H9 (cell line): ENCODE measurements around the gene PITPNM3. TPM values are rescaled to one million over a fixed set of nuclear protein-coding genes. Genes with fewer than 3 reads are reported as not detected.

ENCODE experiments used
- DNase-seq: peaks from one replicate; pipeline ENCODE4 v3.0.0-alpha.2; 2017
- H2AFZ ChIP-seq: one replicate; pipeline ENCODE4 v1.6.1; 2013; ENCODE audit warnings: mild to moderate bottlenecking, low read length, control low read depth, moderate library complexity
- H2AK5ac ChIP-seq: 2 replicates; pipeline ENCODE4 v1.6.1; 2013; ENCODE audit warnings: low read length, control low read depth, mixed read lengths; ENCODE audit not compliant: insufficient read length
- H2BK120ac ChIP-seq: one replicate; pipeline ENCODE4 v1.6.1; 2013; ENCODE audit warnings: low read depth, mild to moderate bottlenecking, low read length, control low read depth, inconsistent platforms; ENCODE audit not compliant: poor library complexity, severe bottlenecking
- H2BK12ac ChIP-seq: 2 replicates; pipeline ENCODE4 v1.6.1; 2013; ENCODE audit warnings: low read length, control low read depth, mixed read lengths, low read depth; ENCODE audit not compliant: insufficient read length
- H2BK15ac ChIP-seq: 2 replicates; pipeline ENCODE4 v1.6.1; 2013; ENCODE audit warnings: low read depth, low read length, control low read depth
- H2BK20ac ChIP-seq: one replicate; pipeline ENCODE4 v1.6.1; 2013; ENCODE audit warnings: low read depth, mild to moderate bottlenecking, low read length, control low read depth, inconsistent platforms; ENCODE audit not compliant: poor library complexity, severe bottlenecking
- H2BK5ac ChIP-seq: 2 replicates; pipeline ENCODE4 v1.6.1; 2013; ENCODE audit warnings: low read length, control low read depth, mixed read lengths; ENCODE audit not compliant: insufficient read length
- H3K14ac ChIP-seq: 2 replicates; pipeline ENCODE4 v1.6.1; 2013; ENCODE audit warnings: low read length, control low read depth; ENCODE audit not compliant: insufficient read depth
- H3K18ac ChIP-seq: 2 replicates; pipeline ENCODE4 v1.6.1; 2013; ENCODE audit warnings: low read depth, mild to moderate bottlenecking, mixed read lengths, low read length, control low read depth; ENCODE audit not compliant: insufficient read length
- H3K23ac ChIP-seq: 2 replicates; pipeline ENCODE4 v1.6.1; 2013; ENCODE audit warnings: low read length, control low read depth, mixed read lengths, low read depth; ENCODE audit not compliant: insufficient read length
- H3K23me2 ChIP-seq: 2 replicates; pipeline ENCODE4 v1.6.1; 2013; ENCODE audit warnings: low read depth, mild to moderate bottlenecking, mixed read lengths, low read length, control low read depth; ENCODE audit not compliant: insufficient read length, poor library complexity, severe bottlenecking
- H3K27ac ChIP-seq: 2 replicates; pipeline ENCODE4 v1.5.1; 2013; ENCODE audit warnings: low read length, control low read depth, mixed read lengths, low read depth; ENCODE audit not compliant: insufficient read length
- H3K27me3 ChIP-seq: 2 replicates; pipeline ENCODE4 v1.6.1; 2013; ENCODE audit warnings: low read length, control low read depth, inconsistent platforms; ENCODE audit not compliant: insufficient read depth
- H3K4ac ChIP-seq: 2 replicates; pipeline ENCODE4 v1.6.1; 2013; ENCODE audit warnings: low read depth, mild to moderate bottlenecking, control low read depth, inconsistent platforms, low read length, moderate library complexity
- H3K4me1 ChIP-seq: 2 replicates; pipeline ENCODE4 v1.6.1; 2013; ENCODE audit warnings: low read length, control low read depth, inconsistent platforms; ENCODE audit not compliant: insufficient read depth
- H3K4me2 ChIP-seq: 2 replicates; pipeline ENCODE4 v1.6.1; 2013; ENCODE audit warnings: low read length, control low read depth, mixed read lengths; ENCODE audit not compliant: insufficient read length, insufficient read depth
- H3K56ac ChIP-seq: 2 replicates; pipeline ENCODE4 v1.6.1; 2013; ENCODE audit warnings: low read depth, mild to moderate bottlenecking, mixed read lengths, low read length, control low read depth; ENCODE audit not compliant: insufficient read length
- H3K79me1 ChIP-seq: 2 replicates; pipeline ENCODE4 v1.6.1; 2013; ENCODE audit warnings: low read depth, mild to moderate bottlenecking, moderate library complexity, low read length, control low read depth, inconsistent platforms; ENCODE audit not compliant: insufficient read depth, poor library complexity, severe bottlenecking
- H3K79me2 ChIP-seq: 2 replicates; pipeline ENCODE4 v1.6.1; 2013; ENCODE audit warnings: low read length, control low read depth, inconsistent platforms; ENCODE audit not compliant: insufficient read depth
- H3K9ac ChIP-seq: 2 replicates; pipeline ENCODE4 v1.6.1; 2013; ENCODE audit warnings: low read length, control low read depth, mixed read lengths; ENCODE audit not compliant: insufficient read length; ENCODE audit errors: extremely low read depth
- H3K9me3 ChIP-seq: one replicate; pipeline ENCODE4 v1.6.1; 2013; ENCODE audit warnings: low read depth, low read length, inconsistent platforms; ENCODE audit not compliant: control insufficient read depth
- H3T11ph ChIP-seq: one replicate; pipeline ENCODE4 v1.6.1; 2013; ENCODE audit warnings: mild to moderate bottlenecking, low read length, control low read depth, inconsistent platforms
- H4K20me1 ChIP-seq: one replicate; pipeline ENCODE4 v1.6.1; 2013; ENCODE audit not compliant: control insufficient read depth, insufficient read length, insufficient read depth
- H4K5ac ChIP-seq: 2 replicates; pipeline ENCODE4 v1.6.1; 2013; ENCODE audit warnings: low read depth, mild to moderate bottlenecking, mixed read lengths, low read length, control low read depth; ENCODE audit not compliant: insufficient read length
- H4K8ac ChIP-seq: replicated peaks from 2 replicates; pipeline ENCODE4 v1.6.1; 2013; ENCODE audit warnings: low read length, control low read depth, mixed read lengths, low read depth; ENCODE audit not compliant: insufficient read length
- H4K91ac ChIP-seq: 2 replicates; pipeline ENCODE4 v1.6.1; 2013; ENCODE audit warnings: low read depth, mild to moderate bottlenecking, moderate library complexity, mixed read lengths, low read length, control low read depth; ENCODE audit not compliant: insufficient read length
- H3K27ac Mint-ChIP-seq, 3 experiments: 2 replicates in 2 of 3; 3 replicates in 1 of 3; pipeline ENCODE4 v1.8.0; 2020 to 2021; ENCODE audit warnings: mixed read lengths in 3 of 3, mild to moderate bottlenecking in 1 of 3, moderate library complexity in 1 of 3
- H3K27me3 Mint-ChIP-seq: 2 replicates; pipeline ENCODE4 v1.8.0; 2021; ENCODE audit warnings: low read depth, mild to moderate bottlenecking, moderate library complexity, mixed read lengths
- H3K36me3 Mint-ChIP-seq, 3 experiments: 2 replicates in 2 of 3; 3 replicates in 1 of 3; pipeline ENCODE4 v1.8.0; 2020 to 2021; ENCODE audit warnings: low read depth in 3 of 3, mixed read lengths in 3 of 3; ENCODE audit not compliant: insufficient read depth in 1 of 3
- H3K4me1 Mint-ChIP-seq, 2 experiments: 2 replicates each; pipeline ENCODE4 v1.8.0; 2020; ENCODE audit warnings: mixed read lengths in 2 of 2
- H3K4me3 Mint-ChIP-seq, 2 experiments: 2 replicates in 1 of 2; 3 replicates in 1 of 2; pipeline ENCODE4 v1.8.0; 2020 to 2021; ENCODE audit warnings: mild to moderate bottlenecking in 2 of 2, mixed read lengths in 2 of 2, moderate library complexity in 1 of 2
- H3K9me3 Mint-ChIP-seq, 2 experiments: 2 replicates in 1 of 2; 3 replicates in 1 of 2; pipeline ENCODE4 v1.8.0; 2020; ENCODE audit warnings: mild to moderate bottlenecking in 2 of 2, mixed read lengths in 2 of 2, moderate library complexity in 1 of 2
- WGBS: extraction: QIAGEN DNeasy Blood & Tissue Kit; methylation state at CpG from one replicate; pipeline ENCODE4 v1.1.7; 2013; ENCODE audit warnings: missing lambda C conversion rate, low lambda C conversion rate, mixed read lengths; ENCODE audit not compliant: insufficient read length; ENCODE audit errors: extremely low coverage; 5-methylcytosine and 5-hydroxymethylcytosine counted together
- total RNA-seq: library from RNA; stranded (reverse); gene quantifications from 2 replicates; pipeline ENCODE4 v1.2.1, GENCODE V29; 2021
- TF ChIP-seq, protein P1 (sequence below): fragments of 200-600 bp; sonication (generic); conservative IDR thresholded peaks from 3 replicates; pipeline ENCODE4 v1.8.0; 2021; ENCODE audit warnings: antibody characterized with exemption, mild to moderate bottlenecking

Gene PITPNM3
- total RNA-seq, 1 experiment from 2014 or later, result 3.4 TPM

DNA sequence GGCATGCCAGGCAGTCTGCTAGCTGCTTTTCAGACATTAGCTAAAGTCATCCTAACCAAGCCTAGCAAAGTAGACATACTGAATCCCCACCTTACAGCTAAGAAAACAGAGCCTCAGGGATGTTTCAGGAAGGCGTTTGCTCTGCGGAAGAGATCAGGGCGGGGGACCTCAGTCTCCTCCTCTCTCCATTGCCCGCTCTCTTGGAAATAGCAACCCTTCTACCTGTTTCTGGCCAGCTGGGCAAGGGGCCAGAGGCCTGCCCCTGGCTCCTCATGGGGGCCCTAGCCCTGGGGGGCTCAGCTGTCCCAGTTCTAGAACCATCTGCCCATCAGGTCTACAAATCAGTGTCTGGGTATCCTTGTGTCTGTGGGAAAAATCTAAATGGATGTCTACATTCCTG, 14.5 kb downstream of the PITPNM3 start:
- Histone ChIP-seq H3K23ac (no peak overlapping the region), H3K18ac (no peak overlapping the region), H4K20me1 (peaks cover 5% of the 10 kb centered on the region), H3K27me3 (no peaks in the 10 kb centered on the region), H2BK12ac (no peak overlapping the region), H2BK15ac (no peak overlapping the region), H4K91ac (no peak overlapping the region), H3K9me3 (no peaks in the 10 kb centered on the region), H2BK120ac (no peak overlapping the region), H3K4ac (no peak overlapping the region), H3K56ac (no peak overlapping the region), H2AFZ (no peak overlapping the region), H3T11ph (no peak overlapping the region), H3K4me1 (no peaks in the 10 kb centered on the region), H3K4me2 (no peak overlapping the region), H3K79me1 (no peaks in the 10 kb centered on the region), H3K14ac (no peak overlapping the region), H2AK5ac (no peak overlapping the region), H3K23me2 (no peaks in the 10 kb centered on the region), H3K27ac (no peak overlapping the region), H2BK5ac (no peak overlapping the region), H3K79me2 (no peaks in the 10 kb centered on the region), H4K8ac (no peak overlapping the region), H2BK20ac (no peak overlapping the region), H3K9ac (no peak overlapping the region), H4K5ac (no peak overlapping the region)
- peaks cover under 1% of the 10 kb centered on the region; the same call in 1 of the 2 replicates for H3K27me3 Mint-ChIP-seq
- H3K9me3 Mint-ChIP-seq, result peaks cover 5% of the 10 kb centered on the region in 2 experiments; a peak in 3 of 5 replicates
- peaks cover 33 to 34% of the 10 kb centered on the region in 2 experiments for H3K4me1 Mint-ChIP-seq
- no peak overlapping the region for H3K4me3 Mint-ChIP-seq
- no peak for DNase-seq
- H3K36me3 Mint-ChIP-seq, result 0 out of 7 replicates have a peak, but pooled peaks cover 0 to 3% (median 0%) of the 10 kb centered on the region in 3 experiments
- TF ChIP-seq, protein P1, sequence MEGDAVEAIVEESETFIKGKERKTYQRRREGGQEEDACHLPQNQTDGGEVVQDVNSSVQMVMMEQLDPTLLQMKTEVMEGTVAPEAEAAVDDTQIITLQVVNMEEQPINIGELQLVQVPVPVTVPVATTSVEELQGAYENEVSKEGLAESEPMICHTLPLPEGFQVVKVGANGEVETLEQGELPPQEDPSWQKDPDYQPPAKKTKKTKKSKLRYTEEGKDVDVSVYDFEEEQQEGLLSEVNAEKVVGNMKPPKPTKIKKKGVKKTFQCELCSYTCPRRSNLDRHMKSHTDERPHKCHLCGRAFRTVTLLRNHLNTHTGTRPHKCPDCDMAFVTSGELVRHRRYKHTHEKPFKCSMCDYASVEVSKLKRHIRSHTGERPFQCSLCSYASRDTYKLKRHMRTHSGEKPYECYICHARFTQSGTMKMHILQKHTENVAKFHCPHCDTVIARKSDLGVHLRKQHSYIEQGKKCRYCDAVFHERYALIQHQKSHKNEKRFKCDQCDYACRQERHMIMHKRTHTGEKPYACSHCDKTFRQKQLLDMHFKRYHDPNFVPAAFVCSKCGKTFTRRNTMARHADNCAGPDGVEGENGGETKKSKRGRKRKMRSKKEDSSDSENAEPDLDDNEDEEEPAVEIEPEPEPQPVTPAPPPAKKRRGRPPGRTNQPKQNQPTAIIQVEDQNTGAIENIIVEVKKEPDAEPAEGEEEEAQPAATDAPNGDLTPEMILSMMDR, result no peak
- no peak overlapping the region for H3K27ac Mint-ChIP-seq
- no CpG with 5 or more reads among the region's 4 CpGs for WGBS
